HG02885 (cell line): ENCODE results near the gene COLQ.
A peak's percentile ranks its signal among the peaks of the same experiment; 100 is the strongest.

Experiments
- ATAC-seq: cut with Tn5 transposase; IDR thresholded peaks from one replicate; pipeline ENCODE4 v1.9.1; 2021; ENCODE audit warnings: mild to moderate bottlenecking; ENCODE audit not compliant: unreplicated experiment, poor library complexity

Gene COLQ

GRCh38 chr3:15520804-15521572 lies 518 bp downstream of the COLQ start:
- no peak for ATAC-seq

DNA sequence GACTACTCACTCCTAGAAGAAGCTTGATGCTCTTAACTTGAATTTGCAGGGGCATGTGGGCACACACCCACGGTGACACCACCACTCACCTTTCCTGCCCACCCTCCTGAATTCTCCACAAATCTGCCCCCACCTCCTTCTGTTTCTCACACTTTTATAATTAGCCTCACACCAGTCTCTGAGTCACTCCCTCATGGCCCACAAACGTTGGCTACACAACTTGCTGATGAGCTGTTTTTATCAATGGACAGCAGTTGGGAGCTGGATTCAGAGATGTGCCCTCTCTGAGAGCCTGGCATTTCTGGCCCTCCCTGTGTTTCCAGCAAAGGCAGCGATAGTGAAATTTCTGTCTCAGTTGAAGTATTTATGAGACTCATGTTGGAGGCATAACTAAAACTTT lies 1.3 kb downstream of the COLQ start:
- ATAC-seq, result no peak

DNA sequence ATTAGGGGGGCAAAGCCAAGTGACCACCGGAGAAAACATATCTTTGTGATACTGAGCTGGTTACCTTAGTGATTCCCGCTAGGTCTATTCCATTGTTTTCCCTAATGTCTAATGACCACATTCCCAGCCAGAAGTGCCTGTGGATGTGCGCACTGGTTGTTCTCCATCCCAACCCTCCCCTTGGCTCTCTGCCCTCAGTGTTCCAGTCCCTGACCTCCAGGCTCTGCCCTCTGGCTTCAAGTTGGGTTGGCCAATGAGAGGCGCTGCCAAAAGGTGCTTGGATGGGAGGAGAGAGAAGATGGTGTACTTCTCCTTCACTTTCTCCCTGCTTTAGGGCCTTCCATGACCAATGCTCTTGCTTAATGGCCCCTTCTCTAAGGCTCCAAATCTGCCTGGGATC lies 2.4 kb downstream of the COLQ start:
- no peak for ATAC-seq

DNA sequence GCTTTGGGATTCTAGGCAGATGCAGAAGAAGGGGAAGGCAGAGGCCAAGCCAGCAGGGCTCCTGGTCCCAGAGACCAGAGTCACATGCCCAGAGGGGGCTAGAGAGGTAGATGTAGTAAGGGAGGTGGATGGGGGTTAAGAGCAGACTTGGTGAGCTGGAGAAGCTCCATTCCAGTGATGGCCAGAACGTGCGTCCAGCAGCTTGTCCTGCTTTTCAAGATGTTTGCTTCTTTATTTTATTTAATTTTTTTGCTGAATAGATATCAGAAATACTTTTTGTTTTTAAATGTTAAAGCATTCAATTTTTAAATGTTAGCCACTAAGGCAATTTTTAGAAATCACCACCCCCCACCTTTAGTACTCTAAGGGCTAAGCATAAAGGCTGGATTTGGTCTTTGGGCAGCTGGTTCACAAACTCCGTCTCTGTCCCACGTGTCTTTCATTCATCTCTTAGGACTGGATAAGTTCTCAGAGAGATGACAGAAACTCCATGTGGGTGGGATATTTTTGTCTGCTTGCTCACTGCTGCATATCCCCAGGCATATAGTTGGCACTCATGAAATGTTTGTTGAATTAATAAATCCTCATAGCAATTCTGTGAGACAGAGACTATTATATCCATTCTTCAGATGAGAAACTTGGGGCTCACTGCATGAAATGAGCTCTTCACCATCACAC lies 6.7 kb downstream of the COLQ start:
- ATAC-seq, result no peak

GRCh38 chr3:15513810-15514662 lies 7.5 kb downstream of the COLQ start:
- ATAC-seq, result no peak

DNA sequence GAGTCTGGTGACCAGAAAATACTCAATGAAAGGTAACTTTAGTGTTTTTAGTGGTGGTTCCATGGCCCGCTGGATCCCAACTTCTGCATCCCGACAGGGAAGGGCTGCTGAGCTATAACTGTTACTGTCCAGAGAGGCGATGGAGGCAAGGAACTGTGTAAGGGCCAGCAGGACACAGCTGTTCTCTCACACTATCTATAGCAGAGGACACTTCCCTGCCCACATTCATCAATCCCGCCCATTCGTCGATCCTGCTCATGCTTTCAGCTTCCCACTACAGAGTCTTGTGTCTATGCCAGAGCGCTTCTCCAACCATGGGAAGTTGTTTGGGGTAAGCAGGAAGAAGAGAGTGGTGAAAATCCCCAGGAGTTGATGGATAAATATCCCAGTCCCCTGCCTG lies 8.4 kb downstream of the COLQ start:
- no peak for ATAC-seq

DNA sequence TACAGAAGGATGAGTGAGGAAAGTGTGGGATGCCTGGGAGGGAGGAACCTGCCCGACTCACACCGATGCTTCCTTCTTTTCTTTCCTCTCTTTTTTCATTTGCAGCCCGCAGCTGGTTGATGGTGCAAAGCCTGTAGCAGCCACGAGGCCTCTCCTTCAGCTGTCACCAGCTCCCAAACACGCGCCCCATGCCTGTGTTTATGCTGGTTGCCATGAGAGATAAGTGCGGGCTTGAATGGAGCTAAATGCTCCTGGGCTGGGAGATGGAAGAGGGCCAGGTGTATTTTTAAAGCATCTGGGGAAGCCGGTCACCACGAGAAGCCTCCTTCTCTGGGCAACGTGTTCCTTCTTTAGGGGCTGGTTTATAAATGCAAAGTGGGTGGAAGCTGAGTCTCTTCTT lies 9.3 kb downstream of the COLQ start:
- ATAC-seq, result no peak

DNA sequence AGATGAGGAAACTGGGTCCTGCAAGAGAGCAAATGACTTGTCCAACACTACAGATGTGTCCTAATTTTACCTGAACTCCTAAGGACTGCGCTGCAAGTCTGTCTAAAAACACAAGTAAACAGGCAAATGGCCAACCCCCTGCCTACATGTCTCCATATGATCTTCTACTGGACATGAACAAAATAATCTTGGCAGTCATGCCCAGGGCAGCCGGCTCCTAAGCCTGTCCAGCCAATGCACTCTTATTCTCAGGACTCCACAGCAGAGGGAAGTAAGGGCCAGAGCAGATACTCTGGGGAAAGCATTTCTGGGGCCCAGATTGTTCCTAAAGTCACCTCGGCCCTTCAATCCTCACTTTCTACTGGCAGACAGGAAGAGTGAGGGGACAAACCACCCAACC lies 10.3 kb downstream of the COLQ start:
- no peak for ATAC-seq

- ATAC-seq, result no peak
Measured at GRCh38 chr3:15510493-15510892, 11.0 kb downstream of the COLQ start.

- no peak for ATAC-seq
Measured at GRCh38 chr3:15506571-15506970, 14.9 kb downstream of the COLQ start.

GRCh38 chr3:15505479-15506165 lies 15.9 kb downstream of the COLQ start:
- no peak for ATAC-seq

GRCh38 chr3:15502616-15503015 lies 18.9 kb downstream of the COLQ start:
- ATAC-seq, result no peak

GRCh38 chr3:15501126-15501525 lies 20.4 kb downstream of the COLQ start:
- ATAC-seq, result no peak

GRCh38 chr3:15500107-15500724 lies 21.3 kb downstream of the COLQ start:
- ATAC-seq, result peak; percentile 62

- ATAC-seq, result no peak
Measured at GRCh38 chr3:15499536-15499935, 22.0 kb downstream of the COLQ start.

DNA sequence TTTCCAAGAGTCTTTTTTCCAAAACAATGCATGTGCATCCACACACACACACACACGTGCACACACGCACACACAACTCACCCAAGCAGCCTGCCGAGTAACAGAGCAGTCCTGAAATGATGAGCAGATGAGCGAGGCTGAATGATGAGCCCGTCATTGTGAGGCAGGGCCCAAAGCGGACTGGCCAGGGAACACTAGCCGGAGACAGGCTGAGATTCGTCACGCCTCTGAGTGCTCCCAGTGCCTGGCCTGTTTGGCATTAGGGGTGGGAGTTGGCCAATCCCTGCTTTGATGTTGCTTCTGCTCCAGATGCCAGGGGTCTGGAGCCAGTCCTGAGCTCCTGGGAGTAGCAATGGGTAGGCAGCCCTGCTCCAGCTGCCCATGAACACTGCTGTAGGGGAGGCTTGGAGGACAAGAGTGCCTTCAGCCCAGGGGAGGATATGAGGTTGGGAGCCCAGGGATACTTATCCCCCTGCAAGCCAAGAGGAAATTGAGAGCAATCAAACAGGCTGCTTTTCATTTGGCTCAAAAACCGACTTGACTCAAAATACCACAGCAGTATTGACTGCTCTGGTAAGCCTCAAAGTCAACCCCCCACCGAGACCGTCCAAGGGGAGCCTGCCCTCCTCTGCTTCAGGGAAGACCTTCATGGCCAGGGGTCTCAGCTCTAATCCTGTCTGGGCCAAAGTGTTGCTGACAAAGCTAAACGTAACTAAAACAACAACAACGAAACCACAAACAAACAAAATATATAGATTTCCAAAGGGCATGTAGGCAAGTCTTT lies 22.9 kb downstream of the COLQ start:
- no peak for ATAC-seq

DNA sequence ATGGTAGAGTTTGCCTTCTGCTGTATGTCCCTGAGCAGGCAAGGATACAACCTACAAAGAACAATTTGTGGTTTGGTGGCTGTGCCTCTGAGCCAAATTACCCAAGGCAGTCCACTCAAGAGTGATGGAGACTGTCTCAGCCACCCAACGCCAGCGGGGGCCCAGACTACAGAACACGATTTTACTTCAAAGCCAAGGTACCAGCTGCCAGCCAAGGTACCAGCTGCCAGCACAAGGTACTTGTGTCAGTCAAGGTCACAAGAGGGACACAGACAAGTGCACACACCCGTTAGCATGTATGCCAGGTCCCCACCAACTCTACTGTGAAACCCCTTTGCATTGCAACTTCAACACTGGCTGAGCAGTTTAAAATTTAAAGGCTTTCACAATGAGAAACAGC lies 23.5 kb downstream of the COLQ start:
- ATAC-seq, result no peak

DNA sequence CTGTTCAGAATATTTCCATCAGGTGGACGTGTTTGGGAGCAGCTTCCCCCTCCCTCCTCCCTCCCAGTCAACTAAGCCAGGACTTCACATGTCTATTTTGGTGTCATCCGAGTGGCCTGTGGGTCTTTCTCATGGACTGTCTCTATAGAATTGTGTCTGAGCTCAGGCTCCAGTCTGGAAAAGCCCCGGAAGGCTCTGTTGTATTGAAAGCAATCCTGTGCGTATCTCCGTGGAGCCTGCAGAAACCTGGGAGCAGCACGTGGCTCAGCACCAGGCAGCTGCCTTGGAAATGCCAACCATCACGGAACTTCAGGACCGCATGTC lies 25.2 kb downstream of the COLQ start:
- ATAC-seq, result no peak

DNA sequence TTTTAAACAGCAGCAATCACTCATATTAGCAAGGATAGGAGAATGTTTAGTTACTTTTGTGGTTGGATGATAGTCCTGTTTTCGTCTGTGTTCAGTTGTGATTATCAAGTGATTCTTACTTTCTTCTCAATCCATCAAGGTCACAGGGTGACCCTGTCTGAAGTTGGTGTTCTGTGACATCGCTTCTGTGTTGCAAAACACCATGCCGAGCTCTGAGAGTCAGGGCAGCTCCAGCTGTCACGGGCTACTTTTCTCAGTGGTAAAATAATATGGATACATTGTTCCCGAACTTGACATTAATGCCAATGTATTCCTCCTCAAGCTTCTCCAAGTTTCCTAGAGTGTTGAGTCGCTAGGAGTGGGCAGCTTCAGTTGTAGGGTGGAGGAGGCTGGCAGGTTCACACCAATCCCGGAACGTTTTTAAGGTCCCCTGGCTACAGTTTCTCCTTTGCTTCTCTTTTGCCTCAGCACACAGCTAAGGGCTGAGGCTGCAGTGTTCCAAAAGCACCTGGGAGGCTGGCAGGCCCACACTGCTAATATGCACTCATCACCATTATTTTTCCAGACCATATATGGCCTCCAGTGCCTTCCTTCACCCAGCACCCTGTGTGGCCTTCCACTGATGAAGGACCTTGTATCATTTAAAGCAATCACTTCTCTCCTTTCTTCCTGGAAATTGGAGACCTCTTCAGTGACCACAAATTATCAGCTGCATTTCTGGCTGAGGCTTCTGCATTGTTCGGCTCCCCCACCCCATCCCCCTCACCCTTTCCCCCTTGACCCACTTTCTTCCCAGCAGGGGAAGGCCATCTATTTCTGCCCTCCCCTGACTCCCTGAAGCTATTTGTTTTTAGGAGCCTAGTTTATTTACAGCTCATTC lies 25.8 kb downstream of the COLQ start:
- no peak for ATAC-seq
